Mucosa of descending colon (tissue), 3 donors: ENCODE measurements around the gene CHD3. TPM values are rescaled to one million over a fixed set of nuclear protein-coding genes. Genes with fewer than 3 reads are reported as not detected.

Source experiments
- ATAC-seq: fragments of 200-7000 bp; cut with Tn5 transposase; one replicate; pipeline ENCODE4 v1.9.1; 2020; ENCODE audit warnings: mild to moderate bottlenecking, moderate library complexity
- DNase-seq, 3 donors: peaks; one replicate each; pipeline ENCODE4 v3.0.0-alpha.2; 2020
- H3K36me3 ChIP-seq: fragments of 200-600 bp; one replicate; pipeline ENCODE4 v1.8.0; 2021; ENCODE audit warnings: low read depth, mild to moderate bottlenecking
- H3K4me1 ChIP-seq: fragments of 200-600 bp; one replicate; pipeline ENCODE4 v1.8.0; 2021; ENCODE audit warnings: low read depth, mild to moderate bottlenecking
- H3K4me3 ChIP-seq: fragments of 200-600 bp; one replicate; pipeline ENCODE4 v1.8.0; 2021; ENCODE audit warnings: mild to moderate bottlenecking
- H3K9me3 ChIP-seq: fragments of 200-600 bp; one replicate; pipeline ENCODE4 v1.8.0; 2021; ENCODE audit warnings: mild to moderate bottlenecking
- CTCF ChIP-seq: fragments of 200-600 bp; IDR thresholded peaks from one replicate; pipeline ENCODE4 v1.8.0; 2022; ENCODE audit warnings: antibody characterized with exemption, mild to moderate bottlenecking
- intact Hi-C, 2 donors: fragments of 100-400 bp; cut with DNase I in 1 of 2; cut with micrococcal nuclease in 1 of 2; formaldehyde crosslinking; loops; one replicate each; pipeline versions ENCODE4 v1.11.0 to v1.11.1; 2022; cut with DNase I, micrococcal nuclease
- total RNA-seq, 3 donors: library from RNA; stranded (reverse); fragmentation: NEBNext Ultra II Directional in 2 of 3; extraction: Animal tissue kit (Norgen Biotek cat#: 25700) in 2 of 3; gene quantifications; one replicate each; pipeline versions ENCODE4 v1.2.1 to v1.2.4, GENCODE V29; 2021 to 2023
- donor health status: DM: no; HTN: no; CAD: no; lungs with moderate emphysema.
- donor health status: DM: no; HTN: no; CAD: no.
- donor health status: DM: no; HTN: yes; CAD: no.

CHD3 gene
- total RNA-seq, 3 donors from 2014 or later = 52.7 to 151 (median 56.5) TPM

GRCh38 chr17:7931709-7932482, 43.3 kb downstream of the CHD3 start, which contains the start of the genes CNTROB and TRAPPC1:
TSS of gene CNTROB (plus strand) at chr17:7932206. CDS start at chr17:7933080, 874 bp downstream.
TSS of gene TRAPPC1 (minus strand) at chr17:7931946. CDS start at chr17:7931829, 117 bp downstream.
- DNase-seq (peak; percentile 99 to 100 (median 100)), ATAC-seq (peak; percentile 98)
- Histone ChIP-seq H3K9me3 (no peaks in the 10 kb centered on the region), H3K36me3 (peaks cover 4% of the 10 kb centered on the region), H3K4me3 (peak within 1 kb of the TSS; percentile 61), H3K4me1 (peaks cover 15% of the 10 kb centered on the region)
- intact Hi-C loops = no loop called here
- TF ChIP-seq CTCF = no peak

GRCh38 chr17:7932483-7932891, 43.9 kb downstream of the CHD3 start:
- intact Hi-C loops = no loop called here
- ATAC-seq = peak; percentile 41
- TF ChIP-seq CTCF = no peak
- peak overlapping the region; percentile 61 for H3K4me3 ChIP-seq
- H3K36me3 ChIP-seq = peaks cover 4% of the 10 kb centered on the region
- H3K4me1 ChIP-seq = peaks cover 15% of the 10 kb centered on the region
- no peaks in the 10 kb centered on the region for H3K9me3 ChIP-seq
- DNase-seq = peak in 2 of 3 donors; percentile 46 to 59

- Histone ChIP-seq H3K9me3 (no peaks in the 10 kb centered on the region), H3K4me1 (peaks cover 15% of the 10 kb centered on the region), H3K4me3 (peak overlapping the region; percentile 61), H3K36me3 (peaks cover 4% of the 10 kb centered on the region)
- TF ChIP-seq CTCF = no peak
- intact Hi-C loops = no loop called here
- DNase-seq = peak; percentile 52 to 70 (median 65)
- peak; percentile 38 for ATAC-seq
Measured at GRCh38 chr17:7932949-7933348, 44.4 kb downstream of the CHD3 start.

GRCh38 chr17:7935859-7936258, 47.3 kb downstream of the CHD3 start:
- Histone ChIP-seq H3K4me1 (peaks cover 15% of the 10 kb centered on the region), H3K36me3 (peaks cover 4% of the 10 kb centered on the region), H3K9me3 (no peaks in the 10 kb centered on the region), H3K4me3 (no peak overlapping the region)
- no peak for TF ChIP-seq CTCF
- ATAC-seq (no peak), DNase-seq (no peak)
- intact Hi-C loops = no loop called here

GRCh38 chr17:7940034-7940433, 51.4 kb downstream of the CHD3 start:
- DNase-seq (no peak), ATAC-seq (no peak)
- intact Hi-C loops = no loop called here
- peaks cover 9% of the 10 kb centered on the region for H3K36me3 ChIP-seq
- H3K4me1 ChIP-seq = no peaks in the 10 kb centered on the region
- no peak for TF ChIP-seq CTCF
- no peak overlapping the region for H3K4me3 ChIP-seq
- H3K9me3 ChIP-seq = no peaks in the 10 kb centered on the region
